MCF 10A (cell line): ENCODE data around the gene TMEM135. TPM values are rescaled to one million over a fixed set of nuclear protein-coding genes. Genes with fewer than 3 reads are reported as not detected.

ENCODE experiments used
- BruUV-seq: library from RNA; stranded (reverse); fragments of 400-500 nt; replicated peaks from 2 replicates; lab custom pipeline; 2021; lab: Mats Ljungman, UMichigan
- CTCF ChIA-PET: fragments of 300-600 bp; sonication (Branson Sonifier 250); formaldehyde crosslinking; extraction: SDS; loops from one replicate; lab custom pipeline; 2021; ENCODE audit warnings: antibody characterized with exemption, inconsistent platforms; lab: Yijun Ruan, JAX
- POLR2A ChIA-PET: fragments of 300-600, 350-650 bp; sonication (Branson Sonifier 250); formaldehyde crosslinking; extraction: SDS; loops from one replicate; lab custom pipeline; 2020; ENCODE audit warnings: antibody characterized with exemption, inconsistent platforms; lab: Yijun Ruan, JAX
- DNase-seq: peaks from one replicate; pipeline ENCODE4 v3.0.0-alpha.2; 2018; ENCODE audit not compliant: unreplicated experiment
- H3K27ac Mint-ChIP-seq: one replicate; pipeline ENCODE4 v1.8.0; 2022; ENCODE audit warnings: mild to moderate bottlenecking, low read depth, mixed read lengths; ENCODE audit not compliant: unreplicated experiment
- H3K27me3 Mint-ChIP-seq: one replicate; pipeline ENCODE4 v1.8.0; 2022; ENCODE audit warnings: mixed read lengths; ENCODE audit not compliant: insufficient read depth, unreplicated experiment
- H3K36me3 Mint-ChIP-seq: one replicate; pipeline ENCODE4 v1.8.0; 2022; ENCODE audit warnings: mild to moderate bottlenecking, moderate library complexity, mixed read lengths; ENCODE audit not compliant: insufficient read depth, unreplicated experiment
- H3K4me1 Mint-ChIP-seq: one replicate; pipeline ENCODE4 v1.8.0; 2022; ENCODE audit warnings: mixed read lengths; ENCODE audit not compliant: insufficient read depth, unreplicated experiment
- H3K4me3 Mint-ChIP-seq: one replicate; pipeline ENCODE4 v1.8.0; 2022; ENCODE audit warnings: mild to moderate bottlenecking, moderate library complexity, mixed read lengths; ENCODE audit not compliant: unreplicated experiment
- H3K9me3 Mint-ChIP-seq: one replicate; pipeline ENCODE4 v1.8.0; 2022; ENCODE audit warnings: mixed read lengths; ENCODE audit not compliant: unreplicated experiment
- CTCF ChIP-seq: fragments of 200-600 bp; IDR thresholded peaks from one replicate; pipeline ENCODE4 v1.8.0; 2022; ENCODE audit warnings: antibody characterized with exemption, mild to moderate bottlenecking; ENCODE audit not compliant: unreplicated experiment
- intact Hi-C: fragments of 100-400 bp; cut with micrococcal nuclease; formaldehyde crosslinking; loops from 2 replicates; pipeline ENCODE4 v1.14.1; 2022
- total RNA-seq: library from RNA; stranded (reverse); gene quantifications from 2 replicates; pipeline ENCODE4 v1.2.3, GENCODE V29; 2022

TMEM135 gene
- total RNA-seq, 1 experiment from 2014 or later, result 10.7 TPM

GRCh38 chr11:87223816-87224215 lies 186.1 kb downstream of the TMEM135 start:
- POLR2A ChIA-PET, result no interaction called here
- CTCF ChIA-PET, result interaction anchor here (1.4 kb wide), 2 partner anchors 244 to 267 kb away, joined by 3 read pairs; no protein-coding TSS in a partner anchor
- TF ChIP-seq CTCF, result no peak
- DNase-seq, result no peak
- Mint-ChIP-seq H3K27ac (no peak overlapping the region), H3K4me3 (no peak overlapping the region), H3K27me3 (no peaks in the 10 kb centered on the region), H3K9me3 (no peaks in the 10 kb centered on the region), H3K36me3 (no peaks in the 10 kb centered on the region), H3K4me1 (no peaks in the 10 kb centered on the region)
- intact Hi-C loops, result no loop called here
- no TSS peak for BruUV-seq

GRCh38 chr11:87224486-87224885 lies 186.8 kb downstream of the TMEM135 start:
- H3K9me3 Mint-ChIP-seq, result no peaks in the 10 kb centered on the region
- ChIA-PET CTCF (interaction anchor here (0.6 to 1.4 kb wide), 3 partner anchors 240 to 268 kb away, joined by 3 to 4 read pairs (median 3); no protein-coding TSS in a partner anchor), POLR2A (no interaction called here)
- H3K27ac Mint-ChIP-seq, result no peak overlapping the region
- H3K27me3 Mint-ChIP-seq, result no peaks in the 10 kb centered on the region
- intact Hi-C loops, result no loop called here
- H3K4me1 Mint-ChIP-seq, result no peaks in the 10 kb centered on the region
- DNase-seq, result no peak
- no peak for TF ChIP-seq CTCF
- H3K36me3 Mint-ChIP-seq, result no peaks in the 10 kb centered on the region
- no TSS peak for BruUV-seq
- no peak overlapping the region for H3K4me3 Mint-ChIP-seq

- no peaks in the 10 kb centered on the region for H3K27me3 Mint-ChIP-seq
- CTCF ChIA-PET, result interaction anchor here (0.6 kb wide), 1 partner anchor 10 kb away, joined by 3 read pairs; no protein-coding TSS in a partner anchor
- intact Hi-C loops, result no loop called here
- H3K9me3 Mint-ChIP-seq, result peaks cover 24% of the 10 kb centered on the region
- BruUV-seq, result no TSS peak
- no peak for TF ChIP-seq CTCF
- no peaks in the 10 kb centered on the region for H3K4me1 Mint-ChIP-seq
- POLR2A ChIA-PET, result no interaction called here
- DNase-seq, result no peak
- H3K27ac Mint-ChIP-seq, result no peak overlapping the region
- H3K4me3 Mint-ChIP-seq, result no peak overlapping the region
- peaks cover 11% of the 10 kb centered on the region for H3K36me3 Mint-ChIP-seq
Measured at GRCh38 chr11:87228820-87229219, 191.1 kb downstream of the TMEM135 start.

- DNase-seq, result no peak
- H3K27ac Mint-ChIP-seq, result no peak overlapping the region
- no peaks in the 10 kb centered on the region for H3K4me1 Mint-ChIP-seq
- H3K9me3 Mint-ChIP-seq, result peaks cover 24% of the 10 kb centered on the region
- intact Hi-C loops, result no loop called here
- no peak overlapping the region for H3K4me3 Mint-ChIP-seq
- CTCF ChIA-PET, result no interaction called here
- TF ChIP-seq CTCF, result no peak
- H3K27me3 Mint-ChIP-seq, result no peaks in the 10 kb centered on the region
- POLR2A ChIA-PET, result interaction anchor here (0.7 kb wide), 1 partner anchor 823 kb away, joined by 3 read pairs; no protein-coding TSS in a partner anchor
- BruUV-seq, result no TSS peak
- peaks cover 11% of the 10 kb centered on the region for H3K36me3 Mint-ChIP-seq
Measured at GRCh38 chr11:87230995-87231394, 193.3 kb downstream of the TMEM135 start.
